Breast epithelium (tissue), 4 donors: ENCODE data around the gene ELP1. TPM values are rescaled to one million over a fixed set of nuclear protein-coding genes. Genes with fewer than 3 reads are reported as not detected.

Experiments used
- DNase-seq, 2 donors: peaks; one replicate each; pipeline ENCODE4 v3.0.0-alpha.2; 2019; ENCODE audit warnings: low spot score in 2 of 2
- H3K27ac ChIP-seq, 2 donors: fragments of 200-600 bp; sonication (generic) in 1 of 2; one replicate each; pipeline ENCODE4 v1.5.1; 2016 to 2019; ENCODE audit warnings: mild to moderate bottlenecking in 1 of 2
- H3K27me3 ChIP-seq, 2 donors: fragments of 200-600 bp; sonication (generic) in 1 of 2; one replicate each; pipeline versions ENCODE4 v1.5.1 to v1.6.0; 2017 to 2019; ENCODE audit warnings: control low read depth in 1 of 2, mild to moderate bottlenecking in 1 of 2
- H3K36me3 ChIP-seq: fragments of 200-600 bp; one replicate; pipeline ENCODE4 v1.5.1; 2019
- H3K4me1 ChIP-seq, 2 donors: fragments of 200-600 bp; sonication (generic); one replicate each; pipeline ENCODE4 v1.5.1; 2016 to 2019; ENCODE audit warnings: control low read depth in 1 of 2
- H3K4me3 ChIP-seq, 3 donors: fragments of 200-600 bp; sonication (generic); 1 replicate in 2 of 3; 2 replicates in 1 of 3; pipeline ENCODE4 v1.5.1; 2016 to 2019; ENCODE audit warnings: mild to moderate bottlenecking in 3 of 3, moderate library complexity in 2 of 3
- H3K9me3 ChIP-seq, 2 donors: fragments of 200-600 bp; sonication (generic) in 1 of 2; one replicate each; pipeline ENCODE4 v1.5.1; 2016 to 2019; ENCODE audit warnings: control low read depth in 1 of 2
- CTCF ChIP-seq, 3 donors: fragments of 450-650 bp; IDR thresholded peaks; one replicate each; pipeline ENCODE4 v1.5.1; 2016 to 2017; ENCODE audit warnings: antibody characterized with exemption in 3 of 3, mild to moderate bottlenecking in 3 of 3, moderate library complexity in 3 of 3
- POLR2A ChIP-seq: fragments of 450-650 bp; IDR thresholded peaks from one replicate; pipeline ENCODE4 v1.6.1; 2016; ENCODE audit warnings: antibody characterized with exemption, mild to moderate bottlenecking, moderate library complexity
- POLR2AphosphoS5 ChIP-seq, 3 donors: sonication (generic); formaldehyde crosslinking; IDR thresholded peaks; one replicate each; pipeline ENCODE4 v1.6.1; 2017; ENCODE audit warnings: antibody characterized with exemption in 3 of 3
- intact Hi-C: fragments of 100-400 bp; cut with DNase I; formaldehyde crosslinking; loops from one replicate; pipeline ENCODE4 v1.15.1; 2023; ENCODE audit warnings: low total_unique reads
- total RNA-seq, 3 donors: library from RNA; depleted of rRNA; stranded (reverse); fragments of >200 nt; gene quantifications; one replicate each; pipeline ENCODE4 v1.1.0, GENCODE V29; 2016

The ELP1 gene
- total RNA-seq, 3 donors from 2014 or later, result 18.2 to 27.8 (median 22.6) TPM

DNA sequence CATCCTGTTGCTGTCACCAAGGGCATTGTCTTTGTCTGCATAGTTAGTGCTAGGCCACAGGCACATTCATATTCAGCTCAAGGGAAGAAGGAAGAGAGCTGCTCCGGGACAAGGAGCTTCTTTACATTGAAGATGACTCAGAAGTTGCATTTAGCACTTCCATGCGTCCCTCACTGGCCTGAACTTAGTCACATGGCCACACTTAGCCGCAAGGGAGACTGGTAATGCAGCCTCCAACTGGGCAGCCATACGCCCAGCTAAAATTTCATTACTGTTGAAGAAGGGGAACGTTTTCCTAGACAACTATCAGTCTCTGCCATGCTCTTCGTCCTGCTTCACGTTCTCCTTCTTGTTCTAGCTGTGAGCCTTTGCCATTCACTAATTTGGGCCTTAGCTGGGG, 98.1 kb downstream of the ELP1 start:
- no peak overlapping the region for H3K27ac ChIP-seq
- H3K36me3 ChIP-seq, result no peaks in the 10 kb centered on the region
- no peaks in the 10 kb centered on the region for H3K9me3 ChIP-seq
- intact Hi-C loops, result no loop called here
- H3K4me3 ChIP-seq, result no peak overlapping the region
- no peak for DNase-seq
- no peaks in the 10 kb centered on the region for H3K4me1 ChIP-seq
- no peaks in the 10 kb centered on the region for H3K27me3 ChIP-seq
- no peak for TF ChIP-seq POLR2A
- no peak for TF ChIP-seq POLR2AphosphoS5 (IDR thresholded peaks at IDR 0.05)
- TF ChIP-seq CTCF (IDR thresholded peaks at IDR 0.05), result no peak

DNA sequence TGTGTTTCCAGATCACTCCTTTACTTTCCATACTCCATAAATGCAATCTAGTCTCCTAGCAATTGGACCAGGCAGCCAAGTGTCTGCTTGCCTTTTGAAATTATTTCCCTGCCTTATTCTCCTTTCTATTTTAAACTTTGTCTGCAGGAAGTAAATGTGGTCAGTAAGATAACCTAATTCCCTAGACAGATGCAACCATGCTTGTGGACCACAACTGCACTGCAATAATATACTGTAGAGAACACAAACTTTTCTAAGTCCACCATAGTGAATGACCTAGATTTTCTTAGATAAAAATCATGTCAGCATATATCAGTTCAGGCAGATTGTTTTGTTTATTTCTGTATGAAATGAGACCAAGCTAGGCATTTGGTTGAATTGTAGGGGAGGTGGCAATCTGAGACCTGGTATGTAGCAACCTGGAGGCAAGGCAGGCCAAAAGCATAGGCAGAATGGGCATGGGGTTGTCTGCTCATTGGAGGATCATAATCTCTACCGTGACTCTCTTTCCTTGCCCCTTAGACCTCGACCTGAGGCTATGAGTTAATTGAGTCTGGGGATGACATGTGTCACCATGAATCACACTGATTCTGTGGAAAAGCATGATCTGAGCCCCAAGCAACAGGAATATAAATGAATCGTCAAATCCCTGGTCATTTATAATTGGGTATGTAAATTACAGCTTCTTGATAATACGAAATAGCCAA, 98.8 kb downstream of the ELP1 start:
- H3K27me3 ChIP-seq, result no peaks in the 10 kb centered on the region
- H3K4me1 ChIP-seq, result no peaks in the 10 kb centered on the region
- intact Hi-C loops, result no loop called here
- no peak overlapping the region for H3K4me3 ChIP-seq
- TF ChIP-seq POLR2A (no peak), POLR2AphosphoS5 (IDR thresholded peaks at IDR 0.05) (no peak), CTCF (IDR thresholded peaks at IDR 0.05) (no peak)
- DNase-seq, result no peak
- no peak overlapping the region for H3K27ac ChIP-seq
- no peaks in the 10 kb centered on the region for H3K9me3 ChIP-seq
- H3K36me3 ChIP-seq, result no peaks in the 10 kb centered on the region

DNA sequence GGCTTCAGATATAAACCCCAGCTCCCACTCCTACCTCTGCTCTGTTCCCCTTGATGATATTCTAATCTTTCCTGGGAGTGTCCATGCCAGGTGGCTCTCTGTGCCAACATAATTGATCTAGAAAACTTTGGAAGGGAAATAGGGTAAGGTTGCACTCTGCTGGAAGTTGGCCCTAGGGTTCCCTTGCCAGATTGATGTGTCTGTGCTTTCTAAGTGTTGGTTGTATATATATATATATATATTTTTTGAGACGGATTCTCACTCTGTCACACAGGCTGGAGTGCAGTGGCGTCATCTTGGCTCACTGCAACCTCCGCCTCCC, 101.8 kb downstream of the ELP1 start:
- H3K27ac ChIP-seq, result no peak overlapping the region
- H3K27me3 ChIP-seq, result no peaks in the 10 kb centered on the region
- no peak for DNase-seq
- no peak overlapping the region for H3K4me3 ChIP-seq
- no peaks in the 10 kb centered on the region for H3K4me1 ChIP-seq
- TF ChIP-seq CTCF (IDR thresholded peaks at IDR 0.05), result no peak
- TF ChIP-seq POLR2AphosphoS5 (IDR thresholded peaks at IDR 0.05), result no peak
- no peak for TF ChIP-seq POLR2A
- intact Hi-C loops, result no loop called here
- no peaks in the 10 kb centered on the region for H3K36me3 ChIP-seq
- H3K9me3 ChIP-seq, result no peaks in the 10 kb centered on the region

DNA sequence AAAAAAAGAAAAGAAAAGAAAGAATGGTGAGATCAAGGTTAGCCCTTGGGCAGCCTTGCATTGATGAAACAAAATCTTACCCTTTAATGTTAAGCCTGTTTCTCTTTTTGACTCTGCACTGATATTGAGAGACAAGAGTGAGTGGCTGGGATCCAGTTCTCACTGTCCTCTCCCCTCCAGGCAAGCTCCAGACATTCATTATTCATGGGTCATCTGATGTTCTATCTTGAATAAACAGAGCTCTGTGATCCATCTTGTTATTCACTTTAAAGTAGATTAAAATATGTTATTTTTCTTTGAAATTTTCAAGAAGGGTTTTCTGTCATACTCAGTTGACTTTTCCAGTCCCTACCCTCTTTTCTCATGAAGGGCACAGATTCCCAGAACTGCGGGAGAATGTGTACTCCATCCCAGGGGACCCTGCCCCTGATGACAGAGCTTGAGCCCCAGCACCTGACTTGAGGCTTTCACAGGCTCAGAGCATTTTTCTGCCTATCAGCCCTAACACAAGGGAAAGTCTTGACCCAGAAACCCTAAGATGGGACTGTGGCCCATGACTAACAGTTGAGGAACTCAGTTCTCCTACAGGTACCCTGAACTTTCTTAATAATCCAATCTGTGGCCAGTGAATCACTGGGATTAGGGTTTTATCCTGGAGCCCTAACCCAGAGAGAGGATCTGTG, 102.3 kb downstream of the ELP1 start:
- Histone ChIP-seq H3K27me3 (no peaks in the 10 kb centered on the region), H3K4me1 (no peaks in the 10 kb centered on the region), H3K27ac (no peak overlapping the region), H3K4me3 (no peak overlapping the region), H3K9me3 (no peaks in the 10 kb centered on the region), H3K36me3 (no peaks in the 10 kb centered on the region)
- intact Hi-C loops, result no loop called here
- DNase-seq, result no peak
- no peak for TF ChIP-seq CTCF (IDR thresholded peaks at IDR 0.05)
- TF ChIP-seq POLR2AphosphoS5 (IDR thresholded peaks at IDR 0.05), result no peak
- TF ChIP-seq POLR2A, result no peak

GRCh38 chr9:108830272-108830671, 103.7 kb downstream of the ELP1 start:
- Histone ChIP-seq H3K27me3 (no peaks in the 10 kb centered on the region), H3K4me3 (no peak overlapping the region), H3K9me3 (no peaks in the 10 kb centered on the region), H3K27ac (no peak overlapping the region), H3K36me3 (no peaks in the 10 kb centered on the region), H3K4me1 (no peaks in the 10 kb centered on the region)
- DNase-seq, result no peak
- intact Hi-C loops, result no loop called here
- TF ChIP-seq POLR2A (no peak), POLR2AphosphoS5 (IDR thresholded peaks at IDR 0.05) (no peak), CTCF (IDR thresholded peaks at IDR 0.05) (no peak)
